Measurements from ENCODE around the gene SGMS2. TPM values are rescaled to one million over a fixed set of nuclear protein-coding genes. Genes with fewer than 3 reads are reported as not detected.

The SGMS2 gene
- total RNA-seq, 1 donor from 2014 or later = 1.1 TPM

DNA sequence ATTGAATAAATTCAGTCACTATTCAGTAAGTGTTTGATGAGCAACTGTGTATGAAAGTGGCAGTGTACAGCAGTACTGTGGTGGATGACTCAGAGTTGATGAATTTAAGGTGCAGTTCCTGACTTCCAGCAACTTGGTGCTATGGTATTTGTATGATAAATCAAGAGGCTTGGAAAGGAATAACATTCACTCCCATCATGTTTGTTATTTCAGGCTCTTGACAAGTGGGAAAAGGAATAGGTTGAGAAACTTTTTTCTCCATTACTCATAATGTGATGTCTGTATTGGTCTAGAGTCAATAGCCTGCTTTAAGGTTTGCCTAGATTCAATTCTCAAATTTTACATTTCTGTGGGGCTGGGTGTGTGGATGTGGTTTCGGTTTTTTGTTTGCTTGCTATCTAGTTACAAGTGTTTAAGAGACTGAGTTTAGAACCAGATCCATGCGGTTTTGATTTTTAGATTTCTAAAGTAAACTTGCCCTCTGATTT, 71.5 kb downstream of the SGMS2 start:
- H3F3A ChIP-seq (ENCODE audit: low read depth) = peaks cover 16% of the 10 kb centered on the region
- TF ChIP-seq, protein P1, sequence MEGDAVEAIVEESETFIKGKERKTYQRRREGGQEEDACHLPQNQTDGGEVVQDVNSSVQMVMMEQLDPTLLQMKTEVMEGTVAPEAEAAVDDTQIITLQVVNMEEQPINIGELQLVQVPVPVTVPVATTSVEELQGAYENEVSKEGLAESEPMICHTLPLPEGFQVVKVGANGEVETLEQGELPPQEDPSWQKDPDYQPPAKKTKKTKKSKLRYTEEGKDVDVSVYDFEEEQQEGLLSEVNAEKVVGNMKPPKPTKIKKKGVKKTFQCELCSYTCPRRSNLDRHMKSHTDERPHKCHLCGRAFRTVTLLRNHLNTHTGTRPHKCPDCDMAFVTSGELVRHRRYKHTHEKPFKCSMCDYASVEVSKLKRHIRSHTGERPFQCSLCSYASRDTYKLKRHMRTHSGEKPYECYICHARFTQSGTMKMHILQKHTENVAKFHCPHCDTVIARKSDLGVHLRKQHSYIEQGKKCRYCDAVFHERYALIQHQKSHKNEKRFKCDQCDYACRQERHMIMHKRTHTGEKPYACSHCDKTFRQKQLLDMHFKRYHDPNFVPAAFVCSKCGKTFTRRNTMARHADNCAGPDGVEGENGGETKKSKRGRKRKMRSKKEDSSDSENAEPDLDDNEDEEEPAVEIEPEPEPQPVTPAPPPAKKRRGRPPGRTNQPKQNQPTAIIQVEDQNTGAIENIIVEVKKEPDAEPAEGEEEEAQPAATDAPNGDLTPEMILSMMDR (IDR thresholded peaks at IDR 0.05) = no peak
- TF ChIP-seq EZH2 (IDR thresholded peaks at IDR 0.05) = no peak
- no peak for TF ChIP-seq EZH2phosphoT487 (IDR thresholded peaks at IDR 0.05)
- H4K20me1 ChIP-seq (ENCODE audit: low read depth) = no peaks in the 10 kb centered on the region
- no peak overlapping the region for H3K4me2 ChIP-seq
- no peaks in the 10 kb centered on the region for H3K27me3 Mint-ChIP-seq (ENCODE audit: insufficient read depth, low read depth)
- H3K27ac ChIP-seq = no peak overlapping the region
- no peaks in the 10 kb centered on the region for H3K79me2 ChIP-seq (ENCODE audit: low read depth)
- H3K27me3 ChIP-seq = no peaks in the 10 kb centered on the region
- DNase-seq (ENCODE audit: low spot score) = no peak
- no peak overlapping the region for H3K9ac ChIP-seq
- no peaks in the 10 kb centered on the region for H3K36me3 ChIP-seq
- H3K4me1 ChIP-seq = peaks cover 22% of the 10 kb centered on the region
- H3K4me1 Mint-ChIP-seq = no peaks in the 10 kb centered on the region
- H3K9me3 ChIP-seq (ENCODE audit: low read depth) = no peaks in the 10 kb centered on the region
- no peaks in the 10 kb centered on the region for H3K9me3 Mint-ChIP-seq
- no peak overlapping the region for H3K27ac Mint-ChIP-seq
- no peaks in the 10 kb centered on the region for H3K36me3 Mint-ChIP-seq
- no peak overlapping the region for H3K4me3 ChIP-seq
- H3K4me3 Mint-ChIP-seq = no peak overlapping the region
- no peak overlapping the region for H2AFZ ChIP-seq (replicated peaks)

DNA sequence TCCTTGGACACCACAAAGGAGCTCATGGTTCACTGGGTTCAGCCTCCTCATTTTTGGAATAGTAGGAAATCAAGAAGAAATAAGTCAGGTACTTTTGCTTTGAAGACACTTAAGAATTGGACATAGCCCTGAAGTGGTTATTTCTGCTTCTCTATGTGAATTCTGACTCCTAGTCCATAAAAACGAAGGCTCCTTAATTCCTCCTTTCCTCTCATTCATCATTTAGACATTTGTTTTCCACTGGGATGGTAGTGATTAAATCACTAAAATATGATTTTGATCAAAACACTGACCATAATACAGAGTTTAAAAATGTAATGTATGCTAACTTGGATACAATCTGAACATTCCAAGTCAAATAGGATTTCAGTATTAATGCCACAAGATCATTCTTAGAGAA, 71.9 kb downstream of the SGMS2 start:
- no peaks in the 10 kb centered on the region for H3K27me3 Mint-ChIP-seq (ENCODE audit: insufficient read depth, low read depth)
- Histone ChIP-seq H4K20me1 (ENCODE audit: low read depth) (no peaks in the 10 kb centered on the region), H3K9me3 (ENCODE audit: low read depth) (no peaks in the 10 kb centered on the region), H3K36me3 (no peaks in the 10 kb centered on the region), H3K4me3 (no peak overlapping the region), H3F3A (ENCODE audit: low read depth) (peaks cover 16% of the 10 kb centered on the region), H3K79me2 (ENCODE audit: low read depth) (no peaks in the 10 kb centered on the region), H3K27ac (no peak overlapping the region), H3K4me1 (peaks cover 22% of the 10 kb centered on the region), H3K9ac (no peak overlapping the region), H2AFZ (replicated peaks) (no peak overlapping the region), H3K4me2 (no peak overlapping the region), H3K27me3 (no peaks in the 10 kb centered on the region)
- no peak for DNase-seq (ENCODE audit: low spot score)
- no peaks in the 10 kb centered on the region for H3K36me3 Mint-ChIP-seq
- no peak for TF ChIP-seq EZH2phosphoT487 (IDR thresholded peaks at IDR 0.05)
- TF ChIP-seq EZH2 (IDR thresholded peaks at IDR 0.05) = no peak
- TF ChIP-seq, protein P1 (IDR thresholded peaks at IDR 0.05) = no peak
- no peaks in the 10 kb centered on the region for H3K4me1 Mint-ChIP-seq
- no peaks in the 10 kb centered on the region for H3K9me3 Mint-ChIP-seq
- no peak overlapping the region for H3K4me3 Mint-ChIP-seq
- H3K27ac Mint-ChIP-seq = no peak overlapping the region

DNA sequence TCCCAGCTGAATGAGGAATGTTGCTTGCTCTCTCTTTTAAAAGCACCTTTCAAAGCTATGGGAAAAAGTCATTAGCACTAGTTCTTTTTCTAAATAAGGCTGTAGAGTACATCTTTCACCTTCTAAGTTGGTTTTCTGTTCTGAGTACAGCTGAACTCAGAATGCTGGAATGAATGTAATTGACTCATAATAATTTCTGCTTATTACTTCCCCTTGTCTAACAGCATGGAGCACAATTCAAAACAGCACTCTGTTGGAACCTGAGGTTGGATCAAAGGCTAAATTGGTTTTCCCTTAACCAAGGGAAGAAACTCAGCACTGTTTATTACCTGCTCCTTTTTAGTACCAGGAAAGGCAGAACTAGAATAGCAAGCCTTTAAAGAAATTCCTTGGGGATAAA, 73.1 kb downstream of the SGMS2 start:
- peaks cover 22% of the 10 kb centered on the region for H3K4me1 ChIP-seq
- H3K27me3 ChIP-seq = no peaks in the 10 kb centered on the region
- H3K36me3 Mint-ChIP-seq = no peaks in the 10 kb centered on the region
- no peak overlapping the region for H3K9ac ChIP-seq
- no peaks in the 10 kb centered on the region for H3K27me3 Mint-ChIP-seq (ENCODE audit: insufficient read depth, low read depth)
- H3K9me3 ChIP-seq (ENCODE audit: low read depth) = no peaks in the 10 kb centered on the region
- no peak overlapping the region for H3K4me2 ChIP-seq
- peaks cover 16% of the 10 kb centered on the region for H3F3A ChIP-seq (ENCODE audit: low read depth)
- no peak overlapping the region for H3K27ac Mint-ChIP-seq
- no peaks in the 10 kb centered on the region for H3K4me1 Mint-ChIP-seq
- no peaks in the 10 kb centered on the region for H3K36me3 ChIP-seq
- no peak overlapping the region for H2AFZ ChIP-seq (replicated peaks)
- H3K27ac ChIP-seq = no peak overlapping the region
- DNase-seq (ENCODE audit: low spot score) = no peak
- H3K4me3 ChIP-seq = no peak overlapping the region
- no peak overlapping the region for H3K4me3 Mint-ChIP-seq
- no peaks in the 10 kb centered on the region for H3K79me2 ChIP-seq (ENCODE audit: low read depth)
- TF ChIP-seq, protein P1 (IDR thresholded peaks at IDR 0.05) = no peak
- TF ChIP-seq EZH2 (IDR thresholded peaks at IDR 0.05) = no peak
- no peak for TF ChIP-seq EZH2phosphoT487 (IDR thresholded peaks at IDR 0.05)
- H4K20me1 ChIP-seq (ENCODE audit: low read depth) = no peaks in the 10 kb centered on the region
- no peaks in the 10 kb centered on the region for H3K9me3 Mint-ChIP-seq

Data from neural progenitor cell (in vitro differentiated cells).